HT1080 (cell line): Measurements from ENCODE around the gene OR10P1. TPM values are rescaled to one million over a fixed set of nuclear protein-coding genes. Genes with fewer than 3 reads are reported as not detected.
A peak's percentile ranks its signal among the peaks of the same experiment; 100 is the strongest.
"Not testable (repeated sequence)": the region's sequence is repeated elsewhere in the genome, so short reads cannot be mapped to it uniquely, and the experiment has no call there.

Source experiments
- DNase-seq: peaks from one replicate; pipeline ENCODE4 v3.0.0-alpha.2; 2015; ENCODE audit warnings: low read depth
- total RNA-seq: library from RNA; depleted of rRNA; stranded (reverse); fragments of >200 nt; shearing (Covaris generic); gene quantifications from 2 replicates; pipeline ENCODE4 v1.2.3, GENCODE V29; 2014

Gene OR10P1
- total RNA-seq, 1 experiment from 2014 or later, result not detected

GRCh38 chr12:55650620-55651298 is 14.1 kb downstream of the OR10P1 start:
- not testable (repeated sequence) for DNase-seq

GRCh38 chr12:55651299-55651683 is 14.6 kb downstream of the OR10P1 start:
- DNase-seq, result no peak

GRCh38 chr12:55652352-55652751 is 15.7 kb downstream of the OR10P1 start:
- no peak for DNase-seq

- DNase-seq, result no peak
Observed at GRCh38 chr12:55653031-55653430, 16.3 kb downstream of the OR10P1 start.

- DNase-seq, result no peak
Observed at GRCh38 chr12:55654511-55655214, 18.0 kb downstream of the OR10P1 start.

GRCh38 chr12:55657212-55657611 is 20.5 kb downstream of the OR10P1 start:
- no peak for DNase-seq

GRCh38 chr12:55658212-55658611 is 21.5 kb downstream of the OR10P1 start:
- no peak for DNase-seq

GRCh38 chr12:55658635-55659391 is 22.1 kb downstream of the OR10P1 start:
- DNase-seq, result no peak

- DNase-seq, result peak; percentile 44
Observed at GRCh38 chr12:55659486-55660385, 23.0 kb downstream of the OR10P1 start.

- DNase-seq, result no peak
Observed at GRCh38 chr12:55663391-55663790, 26.7 kb downstream of the OR10P1 start.

GRCh38 chr12:55664826-55665225 is 28.1 kb downstream of the OR10P1 start:
- DNase-seq, result no peak

- DNase-seq, result no peak
Observed at GRCh38 chr12:55666508-55666907, 29.8 kb downstream of the OR10P1 start.

GRCh38 chr12:55670276-55670675 is 33.6 kb downstream of the OR10P1 start:
- DNase-seq, result no peak

- DNase-seq, result no peak
Observed at GRCh38 chr12:55671746-55672145, 35.1 kb downstream of the OR10P1 start.

- DNase-seq, result no peak
Observed at GRCh38 chr12:55673638-55674037, 36.9 kb downstream of the OR10P1 start.

GRCh38 chr12:55675666-55676065 is 39.0 kb downstream of the OR10P1 start:
- peak; percentile 25 for DNase-seq

- DNase-seq, result no peak
Observed at GRCh38 chr12:55676707-55677106, 40.0 kb downstream of the OR10P1 start.

GRCh38 chr12:55679691-55680090 is 43.0 kb downstream of the OR10P1 start:
- no peak for DNase-seq

GRCh38 chr12:55681142-55682077 is 44.7 kb downstream of the OR10P1 start:
- DNase-seq, result peak; percentile 85
